ENCODE data around the gene EXTL2.
"Not testable (repeated sequence)": the region's sequence is repeated elsewhere in the genome, so short reads cannot be mapped to it uniquely, and the experiment has no call there.

The EXTL2 gene

GRCh38 chr1:100894603-100895539 is at the start of gene EXTL2:
Gene EXTL2, minus strand, starts transcription at chr1:100894842. Its CDS starts 6,085 bp downstream, at chr1:100888757.
- DNase-seq: peak; percentile 67

DNA sequence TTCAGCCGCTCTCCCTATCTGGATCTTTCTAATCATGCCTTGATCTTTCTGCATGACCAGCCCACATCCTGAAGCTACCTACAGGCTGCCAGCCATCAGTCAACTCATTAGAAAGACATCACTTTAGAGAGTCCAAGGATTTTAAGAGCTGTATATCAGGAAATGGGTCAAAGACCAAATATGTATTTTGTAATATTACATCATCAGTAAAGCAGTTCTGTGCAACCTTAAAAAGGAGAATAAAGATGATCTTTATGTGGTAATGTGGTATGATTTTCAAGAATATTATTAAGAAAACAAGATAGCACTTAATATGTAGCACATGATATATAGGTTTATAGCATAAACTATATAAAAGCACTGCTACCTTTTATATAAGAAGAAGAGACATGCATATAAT is 48.9 kb upstream of the EXTL2 start:
- DNase-seq: no peak

DNA sequence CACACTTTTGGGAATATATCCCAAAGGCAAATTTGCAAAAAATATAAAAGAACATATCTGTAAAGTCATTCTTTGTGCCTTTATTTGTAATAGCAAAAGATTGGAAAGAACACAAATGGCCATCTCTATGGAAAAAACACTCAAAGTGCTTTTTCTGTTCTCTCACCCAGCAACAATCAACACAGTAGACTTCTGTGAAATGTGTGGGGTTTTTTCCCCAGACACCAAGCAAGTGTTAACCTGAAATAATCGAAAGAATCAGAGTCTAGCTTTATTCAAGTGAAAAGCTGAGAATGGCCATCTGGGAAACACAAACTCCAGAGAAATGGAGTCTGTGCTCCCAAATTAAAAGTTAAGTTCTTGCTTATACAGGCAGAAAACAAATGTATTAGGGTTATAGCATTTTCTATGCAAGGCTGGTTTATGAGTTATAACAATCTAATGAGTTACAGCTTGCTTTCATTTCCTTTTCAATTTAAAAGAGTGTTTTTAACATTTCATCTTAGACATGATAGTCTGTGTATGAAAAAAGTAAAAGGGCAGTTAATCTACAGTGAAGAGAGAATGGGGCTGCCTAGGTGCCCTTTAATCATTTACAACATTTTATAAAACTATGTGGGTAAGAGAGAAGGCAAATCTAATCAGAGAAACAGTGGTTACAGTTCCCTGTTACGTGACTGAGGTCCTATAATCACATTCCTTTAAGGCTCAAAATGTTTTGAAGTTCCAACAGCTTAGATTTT is 47.8 kb upstream of the EXTL2 start:
- DNase-seq: no peak

- DNase-seq: no peak
Observed at GRCh38 chr1:100941580-100942216, 47.1 kb upstream of the EXTL2 start.

DNA sequence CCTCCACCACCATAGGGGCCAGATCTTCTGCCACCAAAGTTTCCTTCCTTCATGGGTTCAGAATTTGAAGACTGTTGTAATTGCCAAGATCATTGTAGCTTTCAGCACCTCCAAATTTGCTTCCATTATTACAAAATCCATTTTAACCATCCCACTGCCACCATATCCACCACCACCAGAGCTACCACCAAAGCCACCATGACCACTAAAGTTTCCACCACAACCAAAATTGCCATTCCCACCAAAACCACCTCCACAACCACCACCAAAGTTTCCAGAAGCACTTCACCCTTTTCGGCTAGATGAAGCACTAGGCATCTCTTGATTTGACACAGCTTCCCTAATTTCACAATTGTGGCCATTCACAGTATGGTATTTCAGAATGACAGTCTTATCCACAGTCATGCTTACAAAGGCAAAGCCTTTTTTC is 46.5 kb upstream of the EXTL2 start:
- DNase-seq: no peak

DNA sequence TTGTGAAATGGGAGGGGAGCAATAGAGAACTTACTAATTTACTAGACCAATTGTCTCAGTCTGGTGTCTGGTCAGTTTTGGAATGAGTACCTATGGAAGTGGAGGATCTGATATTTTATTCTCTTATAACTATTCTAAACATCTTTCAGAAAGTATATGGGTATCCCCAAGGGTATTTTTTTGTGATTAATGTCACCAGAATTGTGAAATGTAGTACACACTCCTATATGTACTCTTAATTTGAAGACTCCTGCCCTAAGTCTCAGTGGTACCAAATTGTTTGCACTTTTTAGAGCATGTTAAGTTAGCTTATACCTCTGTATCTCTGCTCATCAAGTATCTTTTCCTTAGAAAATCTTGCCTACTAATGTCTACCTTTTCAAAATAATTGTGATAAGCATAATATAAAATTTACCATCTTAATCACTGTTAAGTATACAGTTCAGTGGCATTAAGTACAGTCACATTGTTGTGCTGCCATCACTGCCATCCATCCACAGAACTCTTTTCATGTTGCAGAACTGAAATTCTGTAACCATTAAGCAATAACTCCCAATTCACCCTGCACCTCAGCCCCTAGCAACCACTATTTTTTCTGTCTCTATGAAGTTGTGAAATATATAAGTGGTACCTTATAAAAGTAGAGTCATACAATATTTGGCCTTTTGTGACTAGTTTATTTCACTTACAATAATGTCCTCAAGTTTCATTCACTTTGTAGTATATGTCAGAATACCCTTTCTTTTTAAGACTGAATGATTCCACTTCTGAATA is 41.7 kb upstream of the EXTL2 start:
- no peak for DNase-seq

DNA sequence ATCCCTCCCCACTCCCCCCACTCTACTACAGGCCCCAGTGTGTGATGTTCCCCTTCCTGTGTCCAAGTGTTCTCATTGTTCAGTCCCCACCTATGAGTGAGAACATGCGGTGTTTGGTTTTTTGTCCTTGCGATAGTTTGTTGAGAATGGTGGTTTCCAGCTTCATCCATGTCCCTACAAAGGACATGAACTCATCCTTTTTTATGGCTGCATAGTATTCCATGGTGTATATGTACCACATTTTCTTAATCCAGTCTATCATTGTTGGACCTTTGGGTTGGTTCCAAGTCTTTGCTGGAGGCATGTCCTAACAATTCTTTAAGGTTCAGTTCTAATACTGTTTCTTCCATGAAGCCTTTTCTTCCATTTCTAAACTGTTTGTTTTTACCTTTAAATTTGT is 38.9 kb upstream of the EXTL2 start:
- DNase-seq: not testable (repeated sequence)

GRCh38 chr1:100931716-100932115 is 37.1 kb upstream of the EXTL2 start:
- no peak for DNase-seq

DNA sequence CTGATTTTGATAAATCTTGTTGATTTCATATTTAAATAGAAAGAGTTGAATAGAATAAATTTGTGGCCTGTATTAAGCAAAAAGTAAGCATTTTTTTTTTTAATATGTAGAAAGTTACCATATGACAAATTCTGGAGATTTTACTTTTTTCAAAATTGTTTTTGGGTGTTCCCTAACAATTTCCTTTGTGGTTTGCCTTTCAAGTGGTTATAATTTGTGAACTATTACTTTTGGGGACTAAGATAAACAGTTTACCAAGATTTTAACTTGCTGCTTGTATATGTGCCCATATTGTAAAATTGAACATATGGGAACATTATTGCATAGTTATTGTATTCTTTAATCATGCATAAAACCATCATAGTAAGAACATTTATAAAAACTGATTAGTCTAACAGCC is 35.9 kb upstream of the EXTL2 start:
- DNase-seq: no peak

GRCh38 chr1:100928128-100928527 is 33.5 kb upstream of the EXTL2 start:
- no peak for DNase-seq

GRCh38 chr1:100927276-100927675 is 32.6 kb upstream of the EXTL2 start:
- peak; percentile 25 for DNase-seq

GRCh38 chr1:100926240-100926639 is 31.6 kb upstream of the EXTL2 start:
- no peak for DNase-seq

GRCh38 chr1:100924991-100925390 is 30.3 kb upstream of the EXTL2 start:
- DNase-seq: no peak

GRCh38 chr1:100924212-100924611 is 29.6 kb upstream of the EXTL2 start:
- peak; percentile 37 for DNase-seq

DNA sequence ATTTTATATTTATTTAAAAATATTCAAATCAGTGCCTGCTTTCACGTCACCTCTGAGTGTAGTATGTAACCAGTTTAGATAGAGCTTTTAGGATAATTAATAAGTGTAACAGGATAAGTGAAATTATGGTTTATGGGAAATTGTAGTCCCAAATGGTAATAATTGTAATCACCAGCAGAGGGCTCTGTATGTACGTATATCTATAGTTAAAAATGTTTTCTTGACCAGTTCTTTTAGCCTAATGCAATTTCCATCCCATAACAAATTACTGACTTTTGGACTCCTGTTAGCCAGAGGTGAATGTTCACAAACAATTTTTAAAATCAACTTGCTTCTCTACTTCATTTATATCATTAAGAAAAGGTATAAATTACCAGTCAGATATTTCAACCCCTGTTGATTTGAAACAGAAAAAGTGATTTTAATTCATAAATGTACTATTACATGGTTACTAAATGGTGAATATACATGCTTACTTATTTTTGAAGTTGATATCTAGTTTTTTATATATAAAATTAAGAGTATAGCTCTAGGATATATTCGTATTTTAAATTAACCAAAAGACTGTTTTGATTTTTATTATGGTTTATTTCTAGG is 26.6 kb upstream of the EXTL2 start:
- DNase-seq: no peak

DNA sequence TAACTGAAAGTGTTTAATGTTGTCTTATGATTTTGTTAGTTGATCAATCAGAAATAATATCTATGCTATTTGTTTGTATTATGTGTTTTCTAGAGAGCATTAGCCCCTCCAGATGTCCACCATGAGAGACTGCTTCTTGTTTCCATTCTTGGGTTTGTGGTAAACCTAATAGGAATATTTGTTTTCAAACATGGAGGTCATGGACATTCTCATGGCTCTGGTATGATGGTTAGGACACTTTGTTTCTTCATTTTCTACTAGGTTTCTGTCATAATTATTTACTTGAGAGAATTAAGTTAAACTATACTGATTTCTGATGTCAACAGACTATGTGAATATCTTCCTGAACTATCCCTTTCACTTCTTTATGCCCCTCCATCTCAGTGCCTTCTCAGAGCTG is 17.4 kb upstream of the EXTL2 start:
- no peak for DNase-seq

DNA sequence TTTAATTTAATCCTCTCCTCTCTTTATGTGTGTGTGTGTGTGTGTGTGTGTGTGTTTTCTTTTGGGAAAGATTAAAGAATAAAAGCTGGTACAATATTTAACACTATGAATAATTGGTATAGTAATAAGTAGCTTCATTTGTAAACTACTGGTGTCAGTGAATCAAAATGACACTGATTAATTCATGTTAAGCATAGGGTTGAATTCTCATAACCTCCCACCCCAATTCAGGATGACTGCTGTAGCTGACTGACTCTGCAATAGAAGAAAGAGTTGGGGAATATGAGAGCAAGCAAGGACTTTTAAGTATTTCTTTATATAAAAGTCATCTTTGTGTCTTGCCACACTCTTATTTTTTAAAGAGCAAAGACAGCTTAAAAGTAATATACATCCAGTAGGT is 14.4 kb upstream of the EXTL2 start:
- no peak for DNase-seq

DNA sequence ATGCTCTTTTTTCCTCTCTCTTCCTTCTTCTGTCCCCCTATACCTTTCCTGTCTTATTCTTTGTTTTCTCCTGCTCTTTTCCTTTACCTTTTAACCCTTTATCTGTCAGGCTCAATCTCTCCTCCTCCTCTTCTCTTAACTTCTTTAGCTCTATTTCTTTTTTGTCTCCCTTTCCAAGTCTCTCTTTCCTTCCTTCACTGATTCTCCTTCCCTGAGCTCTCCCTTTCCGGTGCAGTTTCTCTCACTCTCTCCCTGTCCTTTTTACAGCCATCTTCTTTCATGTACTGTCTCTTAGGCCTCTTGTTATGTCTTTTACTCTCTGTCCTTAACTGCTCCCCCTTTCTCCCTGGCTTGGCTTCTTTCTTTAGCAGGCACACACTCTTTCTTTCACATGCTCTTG is 13.2 kb upstream of the EXTL2 start:
- DNase-seq: no peak

DNA sequence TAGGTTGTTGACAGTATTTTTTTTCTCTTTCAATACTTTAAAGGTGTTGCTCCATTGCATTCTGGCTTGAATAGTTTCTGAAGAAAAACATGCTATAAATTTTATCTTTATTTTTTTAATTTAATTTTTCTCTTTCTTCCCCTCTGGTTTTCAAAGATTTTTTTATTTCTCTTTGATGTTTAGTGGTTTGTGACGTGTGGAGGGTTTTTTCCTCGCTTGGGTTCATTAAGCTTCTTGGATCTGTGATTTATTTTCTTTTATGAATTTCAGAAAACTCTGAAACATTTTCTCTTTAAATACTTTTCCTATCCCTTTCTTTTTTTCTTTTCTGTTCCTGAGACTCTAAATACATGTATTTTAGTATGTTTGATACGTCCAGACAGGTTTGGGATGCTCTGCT is 10.5 kb upstream of the EXTL2 start:
- no peak for DNase-seq

- no peak for DNase-seq
Observed at GRCh38 chr1:100904528-100904927, 9.9 kb upstream of the EXTL2 start.

- no peak for DNase-seq
Observed at GRCh38 chr1:100903777-100904176, 9.1 kb upstream of the EXTL2 start.

- DNase-seq: no peak
Observed at GRCh38 chr1:100902365-100902764, 7.7 kb upstream of the EXTL2 start.
